IMR-90 (cell line): ENCODE results near the gene ARPC2. TPM values are rescaled to one million over a fixed set of nuclear protein-coding genes. Genes with fewer than 3 reads are reported as not detected.

Experiments used
- ATAC-seq: fragments of 200-7000 bp; cut with Tn5 transposase; 2 replicates; pipeline ENCODE4 v1.9.1; 2020; ENCODE audit warnings: low read depth, mild to moderate bottlenecking, moderate library complexity
- BruUV-seq: library from RNA; stranded (reverse); fragments of 400-500 nt; replicated peaks from 2 replicates; lab custom pipeline; 2021; lab: Mats Ljungman, UMichigan
- CTCF ChIA-PET: fragments of 300-600 bp; formaldehyde crosslinking; extraction: SDS; loops from one replicate; lab custom pipeline; 2021; ENCODE audit warnings: antibody characterized with exemption; lab: Yijun Ruan, JAX
- POLR2A ChIA-PET: fragments of 300-600 bp; sonication (Branson Sonifier 250); formaldehyde crosslinking; loops from one replicate; lab custom pipeline; 2022; ENCODE audit warnings: antibody characterized with exemption; ENCODE audit not compliant: unreplicated experiment; lab: Charles Lee
- DNase-seq: peaks from one replicate; pipeline ENCODE4 v3.0.0; 2013
- H2AFZ ChIP-seq: replicated peaks from 2 replicates; pipeline ENCODE3; 2013; ENCODE audit warnings: low read length, mild to moderate bottlenecking; ENCODE audit not compliant: poor library complexity
- H2AK5ac ChIP-seq: 2 replicates; pipeline ENCODE4 v1.6.1; 2013; ENCODE audit warnings: low read depth, low read length, inconsistent platforms
- H2AK9ac ChIP-seq: replicated peaks from 2 replicates; pipeline ENCODE3; 2013; ENCODE audit warnings: mild to moderate bottlenecking, low read depth, low read length, moderate library complexity; ENCODE audit not compliant: poor library complexity
- H2BK120ac ChIP-seq: 2 replicates; pipeline ENCODE4 v1.6.1; 2013; ENCODE audit warnings: low read depth, low read length, inconsistent platforms
- H2BK15ac ChIP-seq: 3 replicates; pipeline ENCODE4 v1.6.1; 2013; ENCODE audit warnings: low read depth, low read length, inconsistent platforms
- H2BK20ac ChIP-seq: 2 replicates; pipeline ENCODE4 v1.6.1; 2013; ENCODE audit warnings: low read depth, mild to moderate bottlenecking, inconsistent platforms, low read length, moderate library complexity
- H2BK5ac ChIP-seq: 2 replicates; pipeline ENCODE4 v1.6.1; 2013; ENCODE audit warnings: mild to moderate bottlenecking, low read depth, low read length, inconsistent platforms; ENCODE audit not compliant: poor library complexity, severe bottlenecking
- H3K14ac ChIP-seq: replicated peaks from 2 replicates; pipeline ENCODE4 v1.6.1; 2013; ENCODE audit warnings: low read depth, low read length, inconsistent platforms
- H3K18ac ChIP-seq: 2 replicates; pipeline ENCODE4 v1.6.1; 2013; ENCODE audit warnings: low read depth, low read length, control low read depth
- H3K23ac ChIP-seq: 2 replicates; pipeline ENCODE4 v1.6.1; 2013; ENCODE audit warnings: low read depth, low read length, inconsistent platforms
- H3K27ac ChIP-seq: 2 replicates; pipeline ENCODE4 v1.5.1; 2013; ENCODE audit warnings: mild to moderate bottlenecking, control low read depth, low read length; ENCODE audit not compliant: insufficient read depth
- H3K27me3 ChIP-seq: 2 replicates; pipeline ENCODE4 v1.6.1; 2013; ENCODE audit warnings: low read length; ENCODE audit not compliant: control insufficient read depth, insufficient read depth
- H3K36me3 ChIP-seq: 2 replicates; pipeline ENCODE4 v1.6.1; 2013; ENCODE audit warnings: low read length, mixed read lengths; ENCODE audit not compliant: control insufficient read depth, insufficient read depth
- H3K4ac ChIP-seq: 2 replicates; pipeline ENCODE4 v1.6.1; 2013; ENCODE audit warnings: low read depth, low read length, inconsistent platforms
- H3K4me1 ChIP-seq: 2 replicates; pipeline ENCODE4 v1.6.1; 2013; ENCODE audit warnings: low read length, mixed read lengths; ENCODE audit not compliant: control insufficient read depth, insufficient read depth
- H3K4me2 ChIP-seq: 2 replicates; pipeline ENCODE4 v1.6.1; 2013; ENCODE audit warnings: low read depth, mild to moderate bottlenecking, control low read depth, low read length, moderate library complexity
- H3K4me3 ChIP-seq: 2 replicates; pipeline ENCODE4 v1.5.1; 2013; ENCODE audit warnings: low read depth, mild to moderate bottlenecking, control low read depth, low read length, moderate library complexity; ENCODE audit not compliant: insufficient read depth
- H3K56ac ChIP-seq: 2 replicates; pipeline ENCODE4 v1.6.1; 2013; ENCODE audit warnings: low read length, inconsistent platforms; ENCODE audit not compliant: insufficient read depth; ENCODE audit errors: extremely low read depth
- H3K79me1 ChIP-seq, 2 experiments: 2 replicates each; pipeline ENCODE4 v1.6.1; 2013; ENCODE audit warnings: low read length in 2 of 2, inconsistent platforms in 1 of 2, low read depth in 1 of 2
- H3K9ac ChIP-seq: 2 replicates; pipeline ENCODE4 v1.6.1; 2013; ENCODE audit warnings: low read depth, low read length, control low read depth
- H3K9me1 ChIP-seq: 2 replicates; pipeline ENCODE4 v1.6.1; 2013; ENCODE audit warnings: low read length, inconsistent platforms; ENCODE audit not compliant: insufficient read depth
- H3K9me3 ChIP-seq: 2 replicates; pipeline ENCODE4 v1.6.1; 2013; ENCODE audit warnings: low read length; ENCODE audit not compliant: control insufficient read depth, insufficient read depth
- H4K20me1 ChIP-seq: 2 replicates; pipeline ENCODE4 v1.6.1; 2013; ENCODE audit warnings: low read length, inconsistent platforms; ENCODE audit not compliant: insufficient read depth
- H4K5ac ChIP-seq: 2 replicates; pipeline ENCODE4 v1.6.1; 2013; ENCODE audit warnings: mild to moderate bottlenecking, low read depth, low read length, control low read depth
- H4K8ac ChIP-seq, 2 experiments: 2 replicates each; pipeline ENCODE4 v1.6.1; 2013; ENCODE audit warnings: low read depth in 2 of 2, low read length in 2 of 2, control low read depth in 1 of 2, inconsistent platforms in 1 of 2
- H4K91ac ChIP-seq: 2 replicates; pipeline ENCODE4 v1.6.1; 2013; ENCODE audit warnings: low read depth, low read length, inconsistent platforms; ENCODE audit not compliant: insufficient read depth
- BHLHE40 ChIP-seq: fragments of 150-350 bp; IDR thresholded peaks from 2 replicates; pipeline ENCODE4 v1.6.1; 2016; ENCODE audit warnings: mild to moderate bottlenecking, low read depth, low read length
- CEBPB ChIP-seq: IDR thresholded peaks from 2 replicates; pipeline ENCODE4 v1.6.1; 2012; ENCODE audit warnings: low read depth, low read length, improper control_type of control experiment
- CHD1 ChIP-seq: IDR thresholded peaks from 2 replicates; pipeline ENCODE4 v1.6.1; 2012; ENCODE audit warnings: low read depth, low read length, improper control_type of control experiment
- FOS ChIP-seq: fragments of 150-350 bp; IDR thresholded peaks from 2 replicates; pipeline ENCODE4 v1.6.1; 2016; ENCODE audit warnings: low read depth, low read length
- MAFK ChIP-seq: IDR thresholded peaks from 2 replicates; pipeline ENCODE4 v1.6.1; 2012; ENCODE audit warnings: low read depth, low read length, improper control_type of control experiment
- MAZ ChIP-seq: IDR thresholded peaks from 2 replicates; pipeline ENCODE4 v1.6.1; 2012; ENCODE audit warnings: low read depth, mild to moderate bottlenecking, low read length, improper control_type of control experiment, moderate library complexity, borderline replicate concordance
- MXI1 ChIP-seq: IDR thresholded peaks from 2 replicates; pipeline ENCODE4 v1.6.1; 2012; ENCODE audit warnings: low read depth, mild to moderate bottlenecking, low read length, moderate library complexity, borderline replicate concordance
- NFE2L2 ChIP-seq: fragments of 150-350 bp; IDR thresholded peaks from 2 replicates; pipeline ENCODE4 v1.6.1; 2016; ENCODE audit warnings: low read depth, mild to moderate bottlenecking, low read length
- POLR2A ChIP-seq: IDR thresholded peaks from 2 replicates; pipeline ENCODE4 v1.6.1; 2012; ENCODE audit warnings: mild to moderate bottlenecking, low read depth, low read length
- RAD21 ChIP-seq: IDR thresholded peaks from 2 replicates; pipeline ENCODE4 v1.6.1; 2012; ENCODE audit warnings: low read length, improper control_type of control experiment
- RCOR1 ChIP-seq: IDR thresholded peaks from 2 replicates; pipeline ENCODE4 v1.6.1; 2012; ENCODE audit warnings: mild to moderate bottlenecking, low read length, improper control_type of control experiment; ENCODE audit not compliant: insufficient replicate concordance
- RFX5 ChIP-seq: IDR thresholded peaks from 2 replicates; pipeline ENCODE4 v1.8.0; 2012; ENCODE audit warnings: low read depth, mild to moderate bottlenecking, low read length, moderate library complexity
- SMC3 ChIP-seq: fragments of 150-350 bp; IDR thresholded peaks from 2 replicates; pipeline ENCODE4 v1.6.1; 2016; ENCODE audit warnings: low read depth, mild to moderate bottlenecking, antibody characterized with exemption, low read length, moderate library complexity
- WGBS, 2 experiments: methylation state at CpG; one replicate each; pipeline versions ENCODE4 v1.1.5 to v1.1.7; 2013; ENCODE audit warnings: missing lambda C conversion rate in 2 of 2; ENCODE audit not compliant: insufficient read length in 1 of 2; ENCODE audit errors: extremely low coverage in 2 of 2; 5-methylcytosine and 5-hydroxymethylcytosine counted together
- dilution Hi-C: fragments of 300-500 bp; cut with HindIII; formaldehyde crosslinking; loops from one replicate; pipeline ENCODE4 v1.14.3; 2018; ENCODE audit warnings: low sequenced_read_pairs; ENCODE audit not compliant: unreplicated experiment
- in situ Hi-C: fragments of 300-500 bp; cut with MboI; formaldehyde crosslinking; loops from 3 replicates; pipeline ENCODE4 v1.14.3; 2019; ENCODE audit warnings: low sequenced_read_pairs, inconsistent platforms, mixed read lengths
- intact Hi-C: fragments of 100-400 bp; cut with micrococcal nuclease; formaldehyde crosslinking; loops from 2 replicates; pipeline ENCODE4 v1.10.0; 2022
- polyA plus RNA-seq, 3 experiments: library from polyadenylated mRNA; depleted of rRNA; stranded (reverse); fragments of >200 nt; gene quantifications; 2 replicates each; pipeline ENCODE4 v1.2.3, GENCODE V29; 2012; ENCODE audit warnings: low replicate concordance in 1 of 3
- total RNA-seq: library from RNA; depleted of rRNA; stranded (reverse); fragments of >200 nt; gene quantifications from 2 replicates; pipeline ENCODE4 v1.2.3, GENCODE V29; 2012
- TF ChIP-seq, protein P1 (sequence below): fragments of 150-350 bp; IDR thresholded peaks from 2 replicates; pipeline ENCODE4 v1.6.1; 2017; ENCODE audit warnings: mild to moderate bottlenecking, antibody characterized with exemption, low read length, low read depth
- TF ChIP-seq, protein P2 (sequence below): fragments of 150-350 bp; IDR thresholded peaks from 2 replicates; pipeline ENCODE4 v1.6.1; 2016; ENCODE audit warnings: low read depth, mild to moderate bottlenecking, low read length, moderate library complexity, borderline replicate concordance
- TF ChIP-seq, protein P3 (sequence below): conservative IDR thresholded peaks from 2 replicates; pipeline ENCODE4 v1.5.1; 2012; ENCODE audit warnings: mild to moderate bottlenecking, low read depth, low read length, improper control_type of control experiment

The ARPC2 gene
- total and polyA plus RNA-seq, 2 of the 4 experiments (the other 2 are of a cell fraction), result 561 to 635 TPM

DNA sequence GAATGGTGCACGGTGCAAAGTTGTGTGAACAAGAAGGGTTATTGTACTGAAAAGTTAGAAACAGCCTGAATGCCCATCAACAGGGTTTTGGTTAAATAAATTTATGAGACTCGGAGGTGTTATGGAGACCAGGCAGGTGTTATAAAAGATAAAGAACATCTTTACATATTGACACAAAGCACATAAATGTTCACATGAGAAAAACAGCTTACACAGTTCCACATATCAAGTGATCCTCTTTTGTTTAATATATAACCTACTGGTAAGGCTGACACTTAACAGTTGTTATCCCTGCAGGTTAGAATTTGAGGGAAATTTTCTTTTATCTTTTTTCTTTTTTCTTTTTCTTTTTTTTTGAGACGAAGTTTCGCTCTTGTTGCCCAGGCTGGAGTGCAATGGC is 20.0 kb upstream of the ARPC2 start:
- ChIA-PET CTCF (no interaction called here), POLR2A (no interaction called here)
- dilution Hi-C loops (no loop called here), in situ Hi-C loops (no loop called here), intact Hi-C loops (no loop called here)
- Histone ChIP-seq H3K79me1 (no peaks in the 10 kb centered on the region), H3K9me1 (no peaks in the 10 kb centered on the region), H3K56ac (no peak overlapping the region), H2BK120ac (no peak overlapping the region), H4K8ac (no peak overlapping the region), H2AFZ (no peak overlapping the region), H2BK5ac (no peak overlapping the region), H3K4ac (no peak overlapping the region), H4K5ac (no peak overlapping the region), H3K14ac (no peak overlapping the region), H3K36me3 (no peaks in the 10 kb centered on the region), H2BK20ac (no peak overlapping the region), H3K4me2 (no peak overlapping the region), H3K18ac (no peak overlapping the region), H2AK5ac (no peak overlapping the region), H3K9me3 (no peaks in the 10 kb centered on the region), H3K27me3 (peaks cover 24% of the 10 kb centered on the region), H2AK9ac (no peak overlapping the region), H3K4me3 (no peak overlapping the region), H3K4me1 (no peaks in the 10 kb centered on the region), H4K91ac (no peak overlapping the region), H3K23ac (no peak overlapping the region), H3K9ac (no peak overlapping the region), H2BK15ac (no peak overlapping the region), H4K20me1 (no peaks in the 10 kb centered on the region), H3K27ac (no peak overlapping the region)
- TF ChIP-seq RFX5, result no peak
- TF ChIP-seq CHD1, result no peak
- no peak for TF ChIP-seq MAFK
- TF ChIP-seq SMC3, result no peak
- TF ChIP-seq, protein P1, sequence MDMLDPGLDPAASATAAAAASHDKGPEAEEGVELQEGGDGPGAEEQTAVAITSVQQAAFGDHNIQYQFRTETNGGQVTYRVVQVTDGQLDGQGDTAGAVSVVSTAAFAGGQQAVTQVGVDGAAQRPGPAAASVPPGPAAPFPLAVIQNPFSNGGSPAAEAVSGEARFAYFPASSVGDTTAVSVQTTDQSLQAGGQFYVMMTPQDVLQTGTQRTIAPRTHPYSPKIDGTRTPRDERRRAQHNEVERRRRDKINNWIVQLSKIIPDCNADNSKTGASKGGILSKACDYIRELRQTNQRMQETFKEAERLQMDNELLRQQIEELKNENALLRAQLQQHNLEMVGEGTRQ, result no peak
- TF ChIP-seq POLR2A, result no peak
- no peak for TF ChIP-seq CEBPB
- no peak for TF ChIP-seq RAD21
- no peak for TF ChIP-seq BHLHE40
- TF ChIP-seq, protein P2, sequence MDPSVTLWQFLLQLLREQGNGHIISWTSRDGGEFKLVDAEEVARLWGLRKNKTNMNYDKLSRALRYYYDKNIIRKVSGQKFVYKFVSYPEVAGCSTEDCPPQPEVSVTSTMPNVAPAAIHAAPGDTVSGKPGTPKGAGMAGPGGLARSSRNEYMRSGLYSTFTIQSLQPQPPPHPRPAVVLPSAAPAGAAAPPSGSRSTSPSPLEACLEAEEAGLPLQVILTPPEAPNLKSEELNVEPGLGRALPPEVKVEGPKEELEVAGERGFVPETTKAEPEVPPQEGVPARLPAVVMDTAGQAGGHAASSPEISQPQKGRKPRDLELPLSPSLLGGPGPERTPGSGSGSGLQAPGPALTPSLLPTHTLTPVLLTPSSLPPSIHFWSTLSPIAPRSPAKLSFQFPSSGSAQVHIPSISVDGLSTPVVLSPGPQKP, result no peak
- no peak for TF ChIP-seq MXI1
- no peak for TF ChIP-seq RCOR1
- no peak for TF ChIP-seq FOS
- TF ChIP-seq NFE2L2, result no peak
- TF ChIP-seq, protein P3, sequence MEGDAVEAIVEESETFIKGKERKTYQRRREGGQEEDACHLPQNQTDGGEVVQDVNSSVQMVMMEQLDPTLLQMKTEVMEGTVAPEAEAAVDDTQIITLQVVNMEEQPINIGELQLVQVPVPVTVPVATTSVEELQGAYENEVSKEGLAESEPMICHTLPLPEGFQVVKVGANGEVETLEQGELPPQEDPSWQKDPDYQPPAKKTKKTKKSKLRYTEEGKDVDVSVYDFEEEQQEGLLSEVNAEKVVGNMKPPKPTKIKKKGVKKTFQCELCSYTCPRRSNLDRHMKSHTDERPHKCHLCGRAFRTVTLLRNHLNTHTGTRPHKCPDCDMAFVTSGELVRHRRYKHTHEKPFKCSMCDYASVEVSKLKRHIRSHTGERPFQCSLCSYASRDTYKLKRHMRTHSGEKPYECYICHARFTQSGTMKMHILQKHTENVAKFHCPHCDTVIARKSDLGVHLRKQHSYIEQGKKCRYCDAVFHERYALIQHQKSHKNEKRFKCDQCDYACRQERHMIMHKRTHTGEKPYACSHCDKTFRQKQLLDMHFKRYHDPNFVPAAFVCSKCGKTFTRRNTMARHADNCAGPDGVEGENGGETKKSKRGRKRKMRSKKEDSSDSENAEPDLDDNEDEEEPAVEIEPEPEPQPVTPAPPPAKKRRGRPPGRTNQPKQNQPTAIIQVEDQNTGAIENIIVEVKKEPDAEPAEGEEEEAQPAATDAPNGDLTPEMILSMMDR, result no peak
- TF ChIP-seq MAZ, result no peak
- WGBS, 2 experiments, result no CpG with 5 or more reads among the region's 4 CpGs
- DNase-seq, result no peak
- no peak for ATAC-seq
- BruUV-seq, result no TSS peak
